ENCODE results near the gene DGKG.

DNA sequence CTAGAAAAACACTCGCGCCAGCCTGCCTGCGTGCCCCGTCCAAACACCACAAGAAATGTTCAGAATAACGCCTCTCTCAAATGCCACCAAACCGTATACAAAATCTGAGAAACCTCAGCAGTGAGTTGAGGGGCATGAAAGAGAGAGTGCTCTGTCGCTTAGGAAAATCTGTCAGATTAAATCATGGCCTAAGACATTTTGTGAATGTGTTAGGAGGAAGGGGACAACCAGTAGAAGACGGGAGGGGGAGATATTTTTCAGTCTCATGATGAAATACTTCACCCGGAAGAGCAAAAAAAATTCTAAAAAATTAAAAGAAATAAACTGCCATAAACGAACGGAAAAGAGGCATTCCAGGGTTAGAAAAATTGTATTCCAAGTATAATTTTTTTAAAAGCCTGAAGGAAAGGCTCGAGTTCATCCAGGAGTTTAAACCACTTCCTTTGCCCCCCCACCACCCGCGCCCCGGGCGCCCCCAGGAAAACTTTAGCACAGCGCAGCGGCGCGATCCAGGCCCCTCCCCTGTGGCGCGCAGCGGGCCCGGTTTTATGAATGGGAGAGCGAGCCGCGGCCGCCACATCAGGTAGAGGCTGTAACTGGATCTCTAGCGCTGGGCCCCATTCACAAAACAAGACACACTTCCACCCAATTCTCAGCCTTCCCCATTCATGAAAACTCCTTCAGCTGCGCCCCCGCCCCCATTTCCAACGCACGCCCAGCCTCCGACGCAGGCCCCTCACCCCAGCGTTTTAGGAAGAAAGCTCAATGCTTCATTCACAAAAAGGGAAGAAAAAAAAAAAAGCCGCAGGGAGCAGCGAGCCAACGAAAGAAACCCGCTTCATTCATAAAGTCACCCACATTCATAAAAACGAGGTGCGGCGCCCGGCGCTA is 254.6 kb downstream of the DGKG start:
- TF ChIP-seq, protein P1, sequence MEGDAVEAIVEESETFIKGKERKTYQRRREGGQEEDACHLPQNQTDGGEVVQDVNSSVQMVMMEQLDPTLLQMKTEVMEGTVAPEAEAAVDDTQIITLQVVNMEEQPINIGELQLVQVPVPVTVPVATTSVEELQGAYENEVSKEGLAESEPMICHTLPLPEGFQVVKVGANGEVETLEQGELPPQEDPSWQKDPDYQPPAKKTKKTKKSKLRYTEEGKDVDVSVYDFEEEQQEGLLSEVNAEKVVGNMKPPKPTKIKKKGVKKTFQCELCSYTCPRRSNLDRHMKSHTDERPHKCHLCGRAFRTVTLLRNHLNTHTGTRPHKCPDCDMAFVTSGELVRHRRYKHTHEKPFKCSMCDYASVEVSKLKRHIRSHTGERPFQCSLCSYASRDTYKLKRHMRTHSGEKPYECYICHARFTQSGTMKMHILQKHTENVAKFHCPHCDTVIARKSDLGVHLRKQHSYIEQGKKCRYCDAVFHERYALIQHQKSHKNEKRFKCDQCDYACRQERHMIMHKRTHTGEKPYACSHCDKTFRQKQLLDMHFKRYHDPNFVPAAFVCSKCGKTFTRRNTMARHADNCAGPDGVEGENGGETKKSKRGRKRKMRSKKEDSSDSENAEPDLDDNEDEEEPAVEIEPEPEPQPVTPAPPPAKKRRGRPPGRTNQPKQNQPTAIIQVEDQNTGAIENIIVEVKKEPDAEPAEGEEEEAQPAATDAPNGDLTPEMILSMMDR (IDR thresholded peaks at IDR 0.05) = no peak
- TF ChIP-seq POLR2A (IDR thresholded peaks at IDR 0.05) (no peak), POLR2AphosphoS5 (IDR thresholded peaks at IDR 0.05) (no peak), EP300 (IDR thresholded peaks at IDR 0.05) (no peak)
